H1 (cell line): ENCODE data around the gene VWF. TPM values are rescaled to one million over a fixed set of nuclear protein-coding genes. Genes with fewer than 3 reads are reported as not detected.

Experiments used
- CBX5 ChIP-seq: fragments of 300-800, 300-1000 bp; sonication (generic); IDR thresholded peaks from 2 replicates; pipeline ENCODE4 v1.7.1; 2016; ENCODE audit warnings: antibody characterized with exemption, low read length, low read depth
- CEBPB ChIP-seq: IDR thresholded peaks from 2 replicates; pipeline ENCODE4 v1.6.1; 2012; ENCODE audit warnings: low read depth, low read length
- CHD7 ChIP-seq: fragments of 300-600 bp; sonication (generic); IDR thresholded peaks from 2 replicates; pipeline ENCODE4 v1.7.1; 2012; ENCODE audit warnings: low read length, moderate library complexity, mild to moderate bottlenecking, inconsistent platforms; ENCODE audit not compliant: insufficient replicate concordance
- CTBP2 ChIP-seq: IDR thresholded peaks from 2 replicates; pipeline ENCODE4 v1.7.0; 2011; ENCODE audit warnings: borderline replicate concordance, mild to moderate bottlenecking, moderate library complexity, mixed read lengths, low read length; ENCODE audit not compliant: insufficient read depth, insufficient read length
- EP300 ChIP-seq, 2 experiments: IDR thresholded peaks; 1 replicate in 1 of 2; 2 replicates in 1 of 2; pipeline ENCODE4 v1.6.1; 2011 to 2012; ENCODE audit warnings: low read depth in 2 of 2, low read length in 2 of 2, mild to moderate bottlenecking in 2 of 2, borderline replicate concordance in 1 of 2, inconsistent platforms in 1 of 2, moderate library complexity in 1 of 2
- EZH2 ChIP-seq: fragments of 200-600 bp; sonication (generic); IDR thresholded peaks from 2 replicates; pipeline ENCODE4 v1.7.1; 2012; ENCODE audit warnings: low read depth, mild to moderate bottlenecking, moderate library complexity, low read length, inconsistent platforms; ENCODE audit not compliant: severe bottlenecking
- SAP30 ChIP-seq: fragments of 300-600 bp; sonication (generic); IDR thresholded peaks from 2 replicates; pipeline ENCODE4 v1.7.1; 2012; ENCODE audit warnings: low read length, moderate library complexity, mild to moderate bottlenecking, inconsistent platforms; ENCODE audit not compliant: insufficient read depth, insufficient replicate concordance
- SIN3A ChIP-seq, 2 experiments: IDR thresholded peaks in 1 of 2; conservative IDR thresholded peaks in 1 of 2; 2 replicates each; pipeline ENCODE4 v1.6.1; 2011 to 2012; ENCODE audit warnings: low read length in 2 of 2, improper control_type of control experiment in 1 of 2, low read depth in 1 of 2, mild to moderate bottlenecking in 1 of 2
- SP4 ChIP-seq: IDR thresholded peaks from 2 replicates; pipeline ENCODE4 v1.6.1; 2012; ENCODE audit warnings: low read length, inconsistent platforms
- SUZ12 ChIP-seq: fragments of 200-600 bp; sonication (generic); IDR thresholded peaks from 2 replicates; pipeline ENCODE4 v1.6.1; 2012; ENCODE audit warnings: mild to moderate bottlenecking, inconsistent platforms, low read length, moderate library complexity, mixed read lengths
- TEAD4 ChIP-seq: IDR thresholded peaks from 2 replicates; pipeline ENCODE4 v1.6.1; 2012; ENCODE audit warnings: low read depth, low read length, inconsistent platforms, mixed read lengths
- polyA plus RNA-seq, 7 experiments: library from polyadenylated mRNA; depleted of rRNA in 3 of 7; stranded (reverse) in 5 of 7; unstranded in 2 of 7; fragments of >200 nt in 5 of 7; fragments of 200-250 nt in 2 of 7; gene quantifications; 1 replicate in 5 of 7; 2 replicates in 1 of 7; 4 replicates in 1 of 7; pipeline versions ENCODE4 v1.2.1 to v1.2.3, GENCODE V29; 2011 to 2013; ENCODE audit warnings: missing spikeins in 2 of 7, mixed read lengths in 2 of 7
- total RNA-seq: library from RNA; stranded (reverse); fragmentation: NEBNext Ultra II Directional; extraction: Animal tissue kit (Norgen Biotek cat#: 25700); gene quantifications from 2 replicates; pipeline ENCODE4 v1.2.1, GENCODE V29; 2021

VWF gene
- total and polyA plus RNA-seq, 2 of the 8 experiments (the other 6 are each of a cell fraction or from before 2014, with no cell fraction given) = 0.39 to 0.60 TPM

DNA sequence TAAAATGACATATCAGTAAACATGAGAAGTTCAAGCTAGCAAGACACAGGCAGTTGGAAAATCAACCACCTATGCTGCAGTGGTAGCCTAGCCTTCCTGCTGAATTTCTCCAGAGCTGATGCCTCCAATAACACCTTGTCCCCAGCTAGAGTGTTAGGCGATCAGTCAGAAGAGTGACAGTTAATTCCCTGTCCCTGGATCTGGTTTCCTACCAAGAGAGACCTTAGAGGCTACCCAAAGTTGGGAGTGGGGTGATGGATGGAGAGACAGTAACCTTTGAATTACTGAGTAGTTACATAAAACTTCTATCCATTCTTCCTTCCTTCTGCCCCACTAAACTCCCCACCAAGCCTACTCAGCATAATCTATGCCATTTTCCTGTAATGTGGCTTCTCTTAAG, 177.5 kb downstream of the VWF start (continued):
- TF ChIP-seq CHD7 (no peak), EZH2 (no peak), SUZ12 (no peak), SAP30 (no peak), CBX5 (no peak), EP300 (IDR thresholded peaks at IDR 0.05; ENCODE audit: borderline replicate concordance in 1 of 2, low read depth in 2 of 2, low read length in 2 of 2) (no peak), CEBPB (no peak), SIN3A (conservative IDR thresholded peaks at IDR 0.05 in 1 of 2, IDR thresholded peaks at IDR 0.05 in 1 of 2; ENCODE audit: low read depth in 1 of 2, low read length in 2 of 2) (no peak), CTBP2 (no peak), TEAD4 (no peak), SP4 (no peak)
